Vagina (tissue), 2 donors: ENCODE data around the gene BRINP3. TPM values are rescaled to one million over a fixed set of nuclear protein-coding genes. Genes with fewer than 3 reads are reported as not detected.

Experiments used
- DNase-seq, 2 donors: peaks; one replicate each; pipeline ENCODE4 v3.0.0-alpha.2; 2017; ENCODE audit errors: extremely low spot score in 2 of 2
- H3K27ac ChIP-seq: fragments of 200-600 bp; sonication (generic); one replicate; pipeline ENCODE4 v1.5.1; 2019
- H3K27me3 ChIP-seq: fragments of 200-600 bp; sonication (generic); one replicate; pipeline ENCODE4 v1.5.1; 2019
- H3K36me3 ChIP-seq, 2 donors: fragments of 200-600 bp; sonication (generic); one replicate each; pipeline ENCODE4 v1.5.1; 2017 to 2019
- H3K4me1 ChIP-seq: fragments of 200-600 bp; sonication (generic); one replicate; pipeline ENCODE4 v1.5.1; 2019
- H3K4me3 ChIP-seq, 2 donors: fragments of 200-600 bp; sonication (generic); 1 replicate in 1 of 2; 2 replicates in 1 of 2; pipeline ENCODE4 v1.5.1; 2016 to 2019
- H3K9me3 ChIP-seq: fragments of 200-600 bp; sonication (generic); one replicate; pipeline ENCODE4 v1.5.1; 2019
- CTCF ChIP-seq, 3 experiments: fragments of 450-650 bp in 2 of 3; fragments of 200-600 bp in 1 of 3; sonication (generic) in 1 of 3; IDR thresholded peaks; one replicate each; pipeline ENCODE4 v1.5.1; 2017 to 2019; ENCODE audit warnings: antibody characterized with exemption in 3 of 3, mild to moderate bottlenecking in 2 of 3, moderate library complexity in 2 of 3
- POLR2A ChIP-seq, 2 donors: fragments of 450-650 bp; IDR thresholded peaks; one replicate each; pipeline ENCODE4 v1.6.1; 2017; ENCODE audit warnings: antibody characterized with exemption in 2 of 2, mild to moderate bottlenecking in 2 of 2, moderate library complexity in 2 of 2
- POLR2AphosphoS5 ChIP-seq, 2 donors: sonication (generic); formaldehyde crosslinking; IDR thresholded peaks; one replicate each; pipeline ENCODE4 v1.9.0; 2017; ENCODE audit warnings: antibody characterized with exemption in 2 of 2, mild to moderate bottlenecking in 2 of 2, low read depth in 1 of 2; ENCODE audit not compliant: insufficient read depth in 1 of 2
- intact Hi-C: fragments of 100-400 bp; cut with DNase I; formaldehyde crosslinking; loops from one replicate; pipeline ENCODE4 v1.15.1; 2023
- total RNA-seq: library from RNA; depleted of rRNA; stranded (reverse); fragments of >200 nt; gene quantifications from one replicate; pipeline ENCODE4 v1.2.3, GENCODE V29; 2016

BRINP3 gene
- total RNA-seq, 1 donor from 2014 or later = not detected

- H3K4me3 ChIP-seq = no peak overlapping the region
- no peaks in the 10 kb centered on the region for H3K36me3 ChIP-seq
- H3K4me1 ChIP-seq = no peaks in the 10 kb centered on the region
- intact Hi-C loops = no loop called here
- H3K27ac ChIP-seq = no peak overlapping the region
- no peaks in the 10 kb centered on the region for H3K9me3 ChIP-seq
- DNase-seq = no peak
- TF ChIP-seq POLR2AphosphoS5 (IDR thresholded peaks at IDR 0.05; ENCODE audit: insufficient read depth in 1 of 2, low read depth in 1 of 2) (no peak), CTCF (IDR thresholded peaks at IDR 0.05) (no peak), POLR2A (IDR thresholded peaks at IDR 0.05) (no peak)
- no peaks in the 10 kb centered on the region for H3K27me3 ChIP-seq
Observed at GRCh38 chr1:190095596-190095995, 382.1 kb downstream of the BRINP3 start.

GRCh38 chr1:190084552-190084951 lies 393.1 kb downstream of the BRINP3 start:
- Histone ChIP-seq H3K4me1 (no peaks in the 10 kb centered on the region), H3K36me3 (no peaks in the 10 kb centered on the region), H3K4me3 (no peak overlapping the region), H3K27ac (no peak overlapping the region), H3K27me3 (no peaks in the 10 kb centered on the region), H3K9me3 (no peaks in the 10 kb centered on the region)
- TF ChIP-seq POLR2AphosphoS5 (IDR thresholded peaks at IDR 0.05; ENCODE audit: insufficient read depth in 1 of 2, low read depth in 1 of 2) = no peak
- TF ChIP-seq POLR2A (IDR thresholded peaks at IDR 0.05) = no peak
- TF ChIP-seq CTCF (IDR thresholded peaks at IDR 0.05) = no peak
- no peak for DNase-seq
- intact Hi-C loops = no loop called here

GRCh38 chr1:190068304-190068703 lies 409.4 kb downstream of the BRINP3 start:
- H3K27ac ChIP-seq = no peak overlapping the region
- no peak for TF ChIP-seq POLR2AphosphoS5 (IDR thresholded peaks at IDR 0.05; ENCODE audit: insufficient read depth in 1 of 2, low read depth in 1 of 2)
- no peak for TF ChIP-seq POLR2A (IDR thresholded peaks at IDR 0.05)
- no peak for TF ChIP-seq CTCF (IDR thresholded peaks at IDR 0.05)
- no peaks in the 10 kb centered on the region for H3K4me1 ChIP-seq
- intact Hi-C loops = no loop called here
- DNase-seq = no peak
- H3K36me3 ChIP-seq = no peaks in the 10 kb centered on the region
- H3K27me3 ChIP-seq = no peaks in the 10 kb centered on the region
- no peak overlapping the region for H3K4me3 ChIP-seq
- no peaks in the 10 kb centered on the region for H3K9me3 ChIP-seq

DNA sequence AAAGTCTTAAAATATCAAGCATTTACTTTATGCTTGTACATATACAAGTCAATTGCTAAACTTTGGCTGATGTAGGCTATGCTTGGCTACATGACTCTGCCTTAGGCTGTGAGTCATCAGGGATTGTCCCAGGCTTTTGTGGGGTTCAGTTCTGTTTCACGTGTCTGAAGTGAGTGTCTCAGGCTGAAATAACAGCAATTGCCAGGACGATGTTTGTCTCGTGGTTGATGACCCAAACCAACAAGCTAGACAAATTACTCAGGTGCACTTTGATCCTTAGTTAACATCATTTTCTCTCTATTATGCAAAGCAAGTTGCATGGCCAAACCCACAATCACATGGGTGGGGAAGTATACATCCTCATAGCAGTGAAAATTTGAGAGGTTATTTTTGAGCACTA lies 410.1 kb downstream of the BRINP3 start:
- Histone ChIP-seq H3K9me3 (no peaks in the 10 kb centered on the region), H3K36me3 (no peaks in the 10 kb centered on the region), H3K27me3 (no peaks in the 10 kb centered on the region), H3K4me3 (no peak overlapping the region), H3K27ac (no peak overlapping the region), H3K4me1 (no peaks in the 10 kb centered on the region)
- DNase-seq = no peak
- TF ChIP-seq POLR2A (IDR thresholded peaks at IDR 0.05) (no peak), CTCF (IDR thresholded peaks at IDR 0.05) (no peak), POLR2AphosphoS5 (IDR thresholded peaks at IDR 0.05; ENCODE audit: insufficient read depth in 1 of 2, low read depth in 1 of 2) (no peak)
- intact Hi-C loops = no loop called here

DNA sequence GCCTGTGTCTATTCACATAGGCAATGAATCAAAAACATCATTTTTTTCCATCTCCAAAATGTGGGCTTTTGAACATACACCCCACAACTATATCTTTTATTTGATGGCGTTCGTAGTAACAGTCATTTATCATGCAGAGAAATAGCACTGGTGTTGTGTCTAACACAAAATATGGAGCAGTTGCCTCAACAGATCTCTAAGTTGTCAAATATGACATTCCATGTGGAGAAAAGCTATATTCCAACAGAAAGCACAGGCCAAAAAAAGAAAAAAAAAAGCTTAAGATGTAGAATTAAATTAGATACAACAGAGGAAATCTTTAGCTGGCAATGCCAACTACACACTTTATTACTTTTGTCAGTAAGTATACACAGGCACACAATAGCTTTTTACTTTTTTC lies 411.7 kb downstream of the BRINP3 start:
- DNase-seq = no peak
- intact Hi-C loops = no loop called here
- Histone ChIP-seq H3K36me3 (no peaks in the 10 kb centered on the region), H3K4me3 (no peak overlapping the region), H3K27ac (no peak overlapping the region), H3K27me3 (no peaks in the 10 kb centered on the region), H3K9me3 (no peaks in the 10 kb centered on the region), H3K4me1 (no peaks in the 10 kb centered on the region)
- no peak for TF ChIP-seq POLR2A (IDR thresholded peaks at IDR 0.05)
- TF ChIP-seq CTCF (IDR thresholded peaks at IDR 0.05) = no peak
- TF ChIP-seq POLR2AphosphoS5 (IDR thresholded peaks at IDR 0.05; ENCODE audit: insufficient read depth in 1 of 2, low read depth in 1 of 2) = no peak
